Epidermal melanocyte (primary cell): Measurements from ENCODE around the gene HPSE.

Experiments used
- DNase-seq: peaks from one replicate; pipeline ENCODE4 v3.0.0; 2011; ENCODE audit warnings: low spot score; ENCODE audit not compliant: insufficient read length

Gene HPSE

DNA sequence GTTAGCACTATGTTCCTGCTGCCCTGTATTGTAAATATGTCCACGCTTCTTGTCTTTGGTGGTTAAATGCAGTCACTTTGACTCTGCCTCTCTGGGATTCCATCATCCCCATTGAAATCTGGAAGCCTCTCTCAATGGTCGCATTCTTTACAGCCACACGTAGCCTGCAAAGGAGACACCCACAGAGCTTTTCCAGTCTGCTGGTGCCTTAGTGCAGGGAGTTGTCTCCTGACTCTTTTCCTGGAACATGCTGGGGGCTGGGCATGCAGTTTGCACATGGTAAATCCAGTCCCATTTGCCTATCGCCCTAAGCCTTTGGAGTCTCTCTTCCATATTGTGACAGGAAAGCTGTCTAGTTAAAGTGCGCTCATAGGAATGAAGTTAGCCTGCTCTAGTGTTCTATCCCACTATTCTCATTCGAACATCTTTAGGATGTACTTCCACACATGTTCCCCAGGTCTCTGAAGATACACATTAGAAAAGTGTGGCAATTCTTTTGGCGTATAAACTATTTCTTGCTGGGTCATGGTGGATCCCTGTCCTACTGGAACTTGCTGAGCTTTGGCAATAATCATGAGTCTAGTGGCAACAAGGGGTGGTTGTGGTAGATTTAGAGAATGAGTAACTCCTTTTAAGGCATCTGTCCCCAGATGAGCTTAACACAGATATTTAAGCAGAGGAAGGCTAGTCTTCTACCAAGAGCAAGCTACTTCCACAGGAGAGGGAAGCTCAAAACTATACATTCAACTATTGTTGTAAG lies 83.8 kb downstream of the HPSE start:
- no peak for DNase-seq

- DNase-seq, result no peak
Observed at GRCh38 chr4:83248486-83248885, 86.2 kb downstream of the HPSE start.

- no peak for DNase-seq
Observed at GRCh38 chr4:83247415-83248357, 87.0 kb downstream of the HPSE start.
